Prostate gland (tissue), 2 donors: ENCODE measurements around the gene ARL2. TPM values are rescaled to one million over a fixed set of nuclear protein-coding genes. Genes with fewer than 3 reads are reported as not detected.

Source experiments
- DNase-seq: peaks from one replicate; pipeline ENCODE4 v3.0.0-alpha.2; 2019; ENCODE audit warnings: low spot score
- H3K27ac ChIP-seq, 2 donors: fragments of 200-600 bp; sonication (generic); 2 replicates each; pipeline ENCODE4 v1.5.1; 2017 to 2019
- H3K27me3 ChIP-seq: fragments of 200-600 bp; sonication (generic); replicated peaks from 2 replicates; pipeline ENCODE4 v1.5.1; 2019; ENCODE audit not compliant: insufficient read depth
- H3K36me3 ChIP-seq, 2 donors: fragments of 200-600 bp; sonication (generic); 1 replicate in 1 of 2; 2 replicates in 1 of 2; pipeline versions ENCODE4 v1.5.1 to v1.8.1; 2017 to 2019
- H3K4me1 ChIP-seq: fragments of 200-600 bp; sonication (generic); replicated peaks from 2 replicates; pipeline ENCODE4 v1.5.1; 2019
- H3K4me3 ChIP-seq, 2 donors: fragments of 200-600 bp; sonication (generic); 2 replicates each; pipeline ENCODE4 v1.5.1; 2017 to 2019
- H3K9me3 ChIP-seq: fragments of 200-600 bp; sonication (generic); 2 replicates; pipeline ENCODE4 v1.5.1; 2017
- CTCF ChIP-seq, 4 experiments: fragments of 200-600 bp in 2 of 4; fragments of 450-650 bp in 2 of 4; sonication (generic) in 2 of 4; IDR thresholded peaks; 1 replicate in 3 of 4; 2 replicates in 1 of 4; pipeline ENCODE4 v1.5.1; 2016 to 2019; ENCODE audit warnings: antibody characterized with exemption in 4 of 4, mild to moderate bottlenecking in 2 of 4, moderate library complexity in 2 of 4
- POLR2A ChIP-seq: fragments of 450-650 bp; IDR thresholded peaks from one replicate; pipeline ENCODE4 v1.6.1; 2016; ENCODE audit warnings: antibody characterized with exemption, mild to moderate bottlenecking
- POLR2AphosphoS5 ChIP-seq: sonication (generic); formaldehyde crosslinking; IDR thresholded peaks from one replicate; pipeline ENCODE4 v1.6.1; 2017; ENCODE audit warnings: antibody characterized with exemption
- WGBS: methylation state at CpG from one replicate; pipeline ENCODE4 v1.1.5; 2018; 5-methylcytosine and 5-hydroxymethylcytosine counted together
- intact Hi-C: fragments of 100-400 bp; cut with DNase I; formaldehyde crosslinking; loops from one replicate; pipeline ENCODE4 v1.14.2; 2022
- total RNA-seq, 2 donors: library from RNA; depleted of rRNA; stranded (reverse); fragments of >200 nt; gene quantifications; one replicate each; pipeline ENCODE4 v1.1.0, GENCODE V29; 2016

Gene ARL2
- 100 to 1,000 TPM in 1 of 2 donors, 10 to 100 TPM in 1; 86.5 to 135 TPM for total RNA-seq

GRCh38 chr11:65013888-65014725 is at the start of gene ARL2:
Gene ARL2, plus strand, starts transcription at chr11:65014160. Its CDS starts 48 bp downstream, at chr11:65014208.
- DNase-seq: peak; percentile 88
- Histone ChIP-seq H3K9me3 (no peaks in the 10 kb centered on the region), H3K4me3 (peak within 1 kb of the TSS; percentile 68 to 76), H3K4me1 (no peaks in the 10 kb centered on the region), H3K27ac (peak within 1 kb of the TSS; percentile 99), H3K27me3 (no peaks in the 10 kb centered on the region), H3K36me3 (no peaks in the 10 kb centered on the region)
- intact Hi-C loops: loop anchor here (1.0 to 2.0 kb wide), 2 partner anchors 97 to 104 kb away; partner anchors contain the start of gene ATG2A
- under 1% methylated on average over 58 of the region's 96 CpGs for WGBS
- TF ChIP-seq CTCF (IDR thresholded peaks at IDR 0.05) (peak; percentile 82 to 97 (median 91)), POLR2AphosphoS5 (peak; percentile 58), POLR2A (no peak)

GRCh38 chr11:64967375-64967774 is 46.6 kb upstream of the ARL2 start:
- 90% methylated on average over 3 of the region's 3 CpGs for WGBS

GRCh38 chr11:64969209-64969608 is 44.8 kb upstream of the ARL2 start:
- no peak for DNase-seq
- no peak for TF ChIP-seq CTCF (IDR thresholded peaks at IDR 0.05)
- no peak for TF ChIP-seq POLR2AphosphoS5
- TF ChIP-seq POLR2A: no peak
- 48% methylated on average over 5 of the region's 5 CpGs for WGBS
- H3K9me3 ChIP-seq: no peaks in the 10 kb centered on the region
- intact Hi-C loops: no loop called here
- no peaks in the 10 kb centered on the region for H3K4me1 ChIP-seq
- H3K36me3 ChIP-seq: no peaks in the 10 kb centered on the region
- H3K4me3 ChIP-seq: no peak overlapping the region
- no peaks in the 10 kb centered on the region for H3K27me3 ChIP-seq
- no peak overlapping the region for H3K27ac ChIP-seq

More at GRCh38 chr11:64967375-64967774, 46.6 kb upstream of the ARL2 start:
- Histone ChIP-seq H3K4me3 (no peak overlapping the region), H3K4me1 (no peaks in the 10 kb centered on the region), H3K9me3 (no peaks in the 10 kb centered on the region), H3K36me3 (no peaks in the 10 kb centered on the region), H3K27ac (no peak overlapping the region), H3K27me3 (no peaks in the 10 kb centered on the region)
- intact Hi-C loops: no loop called here
- no peak for TF ChIP-seq CTCF (IDR thresholded peaks at IDR 0.05)
- no peak for TF ChIP-seq POLR2AphosphoS5
- no peak for TF ChIP-seq POLR2A
- DNase-seq: no peak

GRCh38 chr11:64970731-64971151 is 43.2 kb upstream of the ARL2 start:
- H3K4me1 ChIP-seq: no peaks in the 10 kb centered on the region
- no peak for DNase-seq
- no peaks in the 10 kb centered on the region for H3K36me3 ChIP-seq
- intact Hi-C loops: no loop called here
- H3K27me3 ChIP-seq: no peaks in the 10 kb centered on the region
- TF ChIP-seq POLR2AphosphoS5 (no peak), CTCF (IDR thresholded peaks at IDR 0.05) (no peak), POLR2A (no peak)
- 72% methylated on average over 8 of the region's 8 CpGs for WGBS
- no peaks in the 10 kb centered on the region for H3K9me3 ChIP-seq
- no peak overlapping the region for H3K4me3 ChIP-seq
- no peak overlapping the region for H3K27ac ChIP-seq
